Activated T-cell treated with anti-CD3 and anti-CD28 coated beads, Interleukin-2, amount 50 U/mL, for 1 hour (primary cell): ENCODE measurements around the gene LRP1-AS.

Experiments used
- DNase-seq: peaks from one replicate; pipeline ENCODE4 v3.0.0-alpha.2; 2020

Gene LRP1-AS

GRCh38 chr12:57179331-57180086, 32.1 kb upstream of the LRP1-AS start:
- no peak for DNase-seq

- no peak for DNase-seq
Measured at GRCh38 chr12:57178213-57178612, 30.8 kb upstream of the LRP1-AS start.

GRCh38 chr12:57177354-57177753, 29.9 kb upstream of the LRP1-AS start:
- no peak for DNase-seq

- DNase-seq: no peak
Measured at GRCh38 chr12:57176846-57177245, 29.4 kb upstream of the LRP1-AS start.

- no peak for DNase-seq
Measured at GRCh38 chr12:57176139-57176477, 28.7 kb upstream of the LRP1-AS start.

- DNase-seq: peak; percentile 43
Measured at GRCh38 chr12:57175428-57176138, 28.2 kb upstream of the LRP1-AS start.

GRCh38 chr12:57173683-57174082, 26.3 kb upstream of the LRP1-AS start:
- DNase-seq: no peak

- no peak for DNase-seq
Measured at GRCh38 chr12:57173089-57173488, 25.7 kb upstream of the LRP1-AS start.

- DNase-seq: no peak
Measured at GRCh38 chr12:57171668-57172067, 24.2 kb upstream of the LRP1-AS start.

GRCh38 chr12:57170927-57171326, 23.5 kb upstream of the LRP1-AS start:
- no peak for DNase-seq

GRCh38 chr12:57170408-57170807, 23.0 kb upstream of the LRP1-AS start:
- no peak for DNase-seq

GRCh38 chr12:57169969-57170368, 22.6 kb upstream of the LRP1-AS start:
- no peak for DNase-seq

GRCh38 chr12:57169046-57169795, 21.8 kb upstream of the LRP1-AS start:
- no peak for DNase-seq

GRCh38 chr12:57168058-57168457, 20.6 kb upstream of the LRP1-AS start:
- no peak for DNase-seq

GRCh38 chr12:57166971-57167371, 19.6 kb upstream of the LRP1-AS start:
- DNase-seq: no peak

GRCh38 chr12:57165741-57166140, 18.3 kb upstream of the LRP1-AS start:
- DNase-seq: no peak

- no peak for DNase-seq
Measured at GRCh38 chr12:57164966-57165625, 17.7 kb upstream of the LRP1-AS start.

- DNase-seq: no peak
Measured at GRCh38 chr12:57164454-57164853, 17.0 kb upstream of the LRP1-AS start.

GRCh38 chr12:57162553-57163125, 15.2 kb upstream of the LRP1-AS start:
- DNase-seq: no peak

GRCh38 chr12:57161491-57161890, 14.1 kb upstream of the LRP1-AS start:
- no peak for DNase-seq

GRCh38 chr12:57160741-57161140, 13.3 kb upstream of the LRP1-AS start:
- no peak for DNase-seq

GRCh38 chr12:57160040-57160439, 12.6 kb upstream of the LRP1-AS start:
- DNase-seq: no peak

GRCh38 chr12:57159311-57159710, 11.9 kb upstream of the LRP1-AS start:
- no peak for DNase-seq
